GM18505 (cell line): ENCODE data around the gene AOPEP.

Source experiments
- ATAC-seq: cut with Tn5 transposase; IDR thresholded peaks from one replicate; pipeline ENCODE4 v1.9.1; 2021; ENCODE audit not compliant: unreplicated experiment
- POLR2A ChIP-seq: IDR thresholded peaks from 4 replicates; pipeline ENCODE4 v1.6.1; 2011; ENCODE audit warnings: borderline replicate concordance; ENCODE audit not compliant: insufficient read depth, insufficient read length; ENCODE audit errors: extremely low read depth

Gene AOPEP

GRCh38 chr9:95077766-95078370 lies 351.4 kb downstream of the AOPEP start:
- no peak for ATAC-seq
- TF ChIP-seq POLR2A, result no peak

- ATAC-seq, result no peak
- no peak for TF ChIP-seq POLR2A
Measured at GRCh38 chr9:95078511-95078910, 352.0 kb downstream of the AOPEP start.

- no peak for TF ChIP-seq POLR2A
- ATAC-seq, result no peak
Measured at GRCh38 chr9:95078939-95079338, 352.4 kb downstream of the AOPEP start.

- no peak for TF ChIP-seq POLR2A
Measured at GRCh38 chr9:95079461-95079860, 353.0 kb downstream of the AOPEP start.

GRCh38 chr9:95080961-95081647 lies 354.6 kb downstream of the AOPEP start:
- TF ChIP-seq POLR2A, result no peak
- ATAC-seq, result no peak

More at GRCh38 chr9:95079461-95079860, 353.0 kb downstream of the AOPEP start:
- no peak for ATAC-seq

- TF ChIP-seq POLR2A, result no peak
Measured at GRCh38 chr9:95081998-95082397, 355.5 kb downstream of the AOPEP start.

GRCh38 chr9:95082401-95083084 lies 356.0 kb downstream of the AOPEP start:
- ATAC-seq, result no peak
- no peak for TF ChIP-seq POLR2A

More at GRCh38 chr9:95081998-95082397, 355.5 kb downstream of the AOPEP start:
- no peak for ATAC-seq

- no peak for ATAC-seq
- no peak for TF ChIP-seq POLR2A
Measured at GRCh38 chr9:95083086-95083768, 356.7 kb downstream of the AOPEP start.

- TF ChIP-seq POLR2A, result no peak
- ATAC-seq, result no peak
Measured at GRCh38 chr9:95084254-95084934, 357.9 kb downstream of the AOPEP start.

- no peak for TF ChIP-seq POLR2A
- no peak for ATAC-seq
Measured at GRCh38 chr9:95085036-95085770, 358.7 kb downstream of the AOPEP start.

GRCh38 chr9:95085861-95086563 lies 359.5 kb downstream of the AOPEP start:
- ATAC-seq, result no peak
- no peak for TF ChIP-seq POLR2A

GRCh38 chr9:95086564-95086955 lies 360.1 kb downstream of the AOPEP start:
- no peak for ATAC-seq
- no peak for TF ChIP-seq POLR2A

- no peak for TF ChIP-seq POLR2A
- no peak for ATAC-seq
Measured at GRCh38 chr9:95087659-95088242, 361.3 kb downstream of the AOPEP start.
